HG02571 (cell line): ENCODE data around the gene FNDC5.

Source experiments
- ATAC-seq: cut with Tn5 transposase; IDR thresholded peaks from one replicate; pipeline ENCODE4 v1.9.1; 2021; ENCODE audit warnings: mild to moderate bottlenecking, moderate library complexity; ENCODE audit not compliant: unreplicated experiment

FNDC5 gene

DNA sequence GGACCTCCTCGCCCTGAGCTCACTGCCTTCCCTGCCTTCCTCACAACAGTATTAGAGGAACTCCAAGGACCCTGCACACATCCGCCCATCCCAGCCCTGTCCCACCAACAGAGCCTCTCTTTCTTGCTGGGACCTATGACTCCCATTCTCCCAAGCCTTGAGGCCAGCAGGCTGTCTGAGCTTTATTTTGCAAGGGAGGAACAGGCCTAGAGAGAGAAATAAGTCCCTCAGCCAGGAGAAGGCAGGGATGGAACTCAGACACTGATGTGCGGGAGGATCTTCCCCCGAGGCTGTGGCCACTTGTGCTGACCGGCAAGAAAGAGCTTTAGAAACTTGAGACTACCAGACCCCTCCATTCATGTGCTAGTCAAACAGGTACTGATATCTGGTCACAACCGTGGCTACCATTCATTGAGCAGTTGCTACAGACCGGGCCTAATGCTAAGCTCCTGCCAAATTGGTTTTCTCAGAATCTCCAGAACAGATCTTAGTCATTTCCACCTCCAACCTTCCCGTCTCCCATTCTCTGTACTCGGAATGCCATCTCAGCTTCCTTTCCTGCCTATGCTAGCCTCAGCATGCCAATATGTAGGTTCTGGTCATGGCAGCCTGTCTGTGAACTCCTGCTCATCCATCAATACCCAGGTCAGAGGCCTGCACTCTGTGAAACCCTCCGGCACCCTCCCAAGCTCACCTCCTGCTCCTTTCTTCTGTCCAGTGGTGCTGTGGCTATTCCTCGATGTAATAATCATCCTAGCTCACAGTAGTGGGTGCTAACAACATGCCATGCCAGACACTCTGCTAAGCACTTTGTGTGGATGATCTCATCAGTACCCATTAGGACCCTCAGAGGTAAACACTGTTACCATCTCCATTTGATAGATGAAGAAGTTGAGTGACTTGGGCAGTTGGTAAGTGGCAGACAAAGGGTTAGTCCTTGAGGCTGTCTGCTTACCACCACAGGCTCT lies 26.7 kb upstream of the FNDC5 start:
- no peak for ATAC-seq

DNA sequence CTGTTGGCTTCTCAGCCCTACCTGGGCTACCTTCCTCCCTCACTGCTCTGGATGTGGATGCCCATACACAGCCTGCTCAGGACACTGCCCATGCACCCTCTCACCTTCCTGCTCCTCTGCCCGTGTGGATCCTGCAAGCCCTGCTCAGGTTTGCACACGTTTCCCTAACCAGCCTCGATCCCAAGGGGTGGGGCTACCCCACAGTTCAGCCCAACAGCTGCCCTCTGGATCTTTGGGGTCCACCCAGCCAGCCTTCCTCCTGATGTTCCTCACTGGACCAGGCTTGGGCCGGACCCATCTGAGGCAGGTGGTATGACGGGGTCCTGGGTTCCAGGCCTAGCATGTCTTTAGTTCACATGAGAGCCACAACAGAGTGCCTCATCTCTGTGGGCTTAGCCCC lies 25.7 kb upstream of the FNDC5 start:
- no peak for ATAC-seq

DNA sequence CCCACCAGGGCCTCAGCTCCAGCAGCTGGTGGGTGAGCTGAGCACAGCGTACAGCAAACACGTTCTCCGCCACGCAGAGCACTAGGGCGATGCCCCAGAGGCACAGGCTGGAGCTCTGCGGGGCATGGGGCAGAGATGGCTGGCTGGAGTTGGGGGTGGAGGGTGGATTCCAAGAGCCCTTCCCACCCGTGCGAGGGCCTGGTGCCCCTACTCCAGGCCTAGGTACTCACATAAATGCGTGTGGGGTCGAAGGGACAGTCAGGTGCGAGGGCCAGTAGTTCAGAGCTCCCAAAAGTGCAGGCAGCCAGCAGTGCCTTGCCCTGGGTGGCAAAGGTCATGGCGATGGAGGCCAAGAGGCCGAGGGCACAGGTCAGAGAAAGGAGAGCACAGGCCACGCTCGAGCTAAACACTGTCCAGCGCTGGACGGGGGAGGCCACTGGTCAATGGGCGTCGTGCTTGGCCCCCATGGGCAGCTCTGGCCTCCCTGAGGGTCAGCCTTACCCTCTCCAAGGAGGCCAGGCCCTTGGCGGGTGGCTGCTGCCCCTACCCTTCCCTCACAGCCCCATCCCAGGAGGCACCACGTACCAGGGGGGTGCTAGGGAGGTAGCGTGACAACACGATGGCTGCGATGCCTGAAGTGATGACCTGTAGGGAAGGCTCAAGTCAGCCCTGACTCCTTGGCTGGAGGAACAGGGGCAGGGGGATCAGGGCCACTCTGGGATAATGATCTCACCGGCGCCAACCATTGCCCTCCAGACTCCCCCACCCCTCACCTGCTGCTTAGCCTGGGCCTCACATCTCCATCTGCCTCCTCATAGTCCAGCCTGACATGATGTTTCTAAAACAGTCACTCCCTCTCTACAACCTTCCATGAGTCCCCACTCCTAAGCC lies 24.9 kb upstream of the FNDC5 start:
- no peak for ATAC-seq

DNA sequence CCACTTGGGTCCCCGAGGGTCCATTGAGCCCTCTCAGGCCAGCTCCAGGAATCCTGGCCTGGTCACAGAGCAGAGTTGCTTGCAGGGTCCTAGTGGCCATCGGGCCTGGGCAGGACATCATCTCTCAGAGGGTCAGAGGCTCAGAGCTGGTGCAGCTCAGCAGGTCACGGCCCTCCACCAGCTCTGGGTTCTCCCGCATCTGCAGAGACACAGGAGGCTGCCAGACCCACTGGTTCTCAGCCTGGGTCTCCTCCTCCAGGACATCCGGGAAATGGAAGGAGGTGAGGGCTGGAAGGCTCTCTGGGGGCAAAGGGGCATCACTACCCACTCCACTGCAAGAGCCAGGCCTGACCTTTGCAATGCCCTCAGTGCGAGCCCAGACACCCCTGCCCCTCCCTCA lies 24.0 kb upstream of the FNDC5 start:
- ATAC-seq = no peak

DNA sequence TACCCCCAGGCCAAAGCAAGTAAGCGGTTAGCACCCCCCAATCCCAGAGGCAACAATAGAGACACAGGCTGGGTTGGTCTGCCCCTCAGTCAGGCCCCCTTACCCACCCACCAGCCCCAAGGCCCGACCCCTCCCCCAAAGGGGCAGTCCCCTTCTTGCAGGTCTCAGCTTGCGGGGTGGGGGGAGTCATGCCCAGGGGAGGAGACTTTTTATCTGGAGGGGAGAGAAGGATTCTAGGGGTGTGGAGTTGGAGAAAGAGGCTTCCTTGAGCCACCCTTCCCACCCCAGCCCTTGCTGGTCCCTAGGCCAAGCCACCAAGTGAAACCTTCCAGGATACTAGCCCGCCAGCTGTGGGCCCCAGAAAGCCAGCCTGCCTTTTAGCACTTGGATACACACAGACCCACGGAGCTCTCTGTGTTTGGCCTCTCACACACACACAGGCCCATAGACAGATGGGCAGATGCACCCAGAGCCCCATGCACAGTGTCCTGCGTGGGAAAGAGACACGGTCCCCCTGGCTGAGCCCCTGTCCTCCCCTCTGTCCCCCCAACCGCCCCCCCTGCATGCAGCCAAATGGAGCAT lies 23.4 kb upstream of the FNDC5 start:
- no peak for ATAC-seq

DNA sequence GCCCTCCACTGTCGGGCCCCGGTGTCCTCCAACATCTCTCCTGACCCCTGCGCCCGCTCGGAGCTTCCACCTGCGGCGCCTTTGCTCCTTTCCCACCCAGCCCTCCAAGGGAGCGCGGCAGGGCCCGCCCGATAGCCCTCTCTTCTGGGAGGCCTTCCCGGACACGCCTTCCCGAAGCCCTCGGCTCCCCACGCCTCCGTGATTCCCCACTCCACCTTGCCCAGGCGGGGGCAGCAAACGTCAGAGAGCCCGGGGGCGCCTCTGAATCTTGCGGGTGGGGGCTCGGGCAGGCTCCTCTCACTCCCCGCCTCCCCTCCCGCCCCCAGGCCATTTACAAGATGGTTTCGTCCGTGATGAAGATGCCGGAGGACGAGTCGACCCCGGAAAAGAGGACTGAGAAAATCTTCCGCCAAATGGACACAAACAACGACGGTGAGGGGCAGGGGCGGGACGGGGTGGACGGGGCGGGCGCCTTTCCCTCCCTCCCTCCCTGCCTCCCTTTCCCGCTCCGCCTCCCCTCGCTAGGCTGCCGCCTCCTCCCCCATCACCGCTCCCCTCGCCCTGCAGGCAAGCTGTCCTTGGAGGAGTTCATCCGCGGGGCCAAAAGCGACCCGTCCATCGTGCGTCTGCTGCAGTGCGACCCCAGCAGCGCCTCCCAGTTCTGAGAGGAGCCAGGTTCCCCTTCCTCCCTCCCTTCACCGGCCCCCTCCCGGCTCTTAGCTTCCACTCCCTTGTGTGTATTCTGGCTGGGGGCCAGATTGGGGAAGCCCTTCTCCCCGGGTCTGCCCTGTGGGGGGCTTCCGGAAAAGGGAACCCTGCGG lies 22.7 kb upstream of the FNDC5 start:
- no peak for ATAC-seq

DNA sequence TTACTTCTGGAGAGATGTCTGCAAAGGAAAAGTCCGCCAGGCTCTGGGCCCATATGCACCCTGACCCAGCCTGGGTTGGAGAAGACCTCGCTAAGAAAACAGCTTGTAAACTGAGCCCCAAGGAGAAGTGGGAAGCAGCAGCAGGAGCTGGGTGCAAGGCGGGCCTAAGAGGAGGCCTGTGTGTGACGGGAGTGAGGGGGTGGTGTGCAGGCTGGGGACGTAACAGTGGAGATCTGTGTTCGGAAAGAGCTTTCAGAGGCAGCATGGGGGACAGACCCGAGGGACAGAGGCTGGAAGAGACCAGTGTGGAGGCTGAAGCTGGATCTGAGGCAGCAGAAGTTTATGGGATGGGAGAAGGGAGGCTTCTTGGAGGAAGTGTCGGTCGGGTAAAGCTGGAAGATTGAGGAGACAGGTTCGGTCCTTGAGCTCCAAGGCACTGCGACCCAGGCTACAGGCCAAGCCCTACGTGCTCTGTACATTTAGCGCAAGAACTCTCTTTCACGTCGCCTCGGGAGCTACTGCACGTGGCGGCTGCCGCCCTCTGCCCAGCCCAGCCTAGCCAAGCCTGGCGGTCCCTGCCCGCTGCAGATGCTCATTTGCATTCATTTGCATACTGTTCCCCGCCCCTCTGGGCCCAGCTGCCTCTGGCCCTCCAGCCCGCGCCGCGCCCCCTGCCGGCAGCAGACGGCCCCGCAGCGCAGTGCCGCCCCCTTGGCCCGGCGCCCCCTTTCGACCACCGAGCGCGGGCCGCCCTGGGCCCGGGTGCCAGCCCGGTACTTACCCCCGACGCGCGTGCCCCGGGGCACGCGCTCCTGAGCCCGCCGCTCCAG lies 21.9 kb upstream of the FNDC5 start:
- no peak for ATAC-seq

DNA sequence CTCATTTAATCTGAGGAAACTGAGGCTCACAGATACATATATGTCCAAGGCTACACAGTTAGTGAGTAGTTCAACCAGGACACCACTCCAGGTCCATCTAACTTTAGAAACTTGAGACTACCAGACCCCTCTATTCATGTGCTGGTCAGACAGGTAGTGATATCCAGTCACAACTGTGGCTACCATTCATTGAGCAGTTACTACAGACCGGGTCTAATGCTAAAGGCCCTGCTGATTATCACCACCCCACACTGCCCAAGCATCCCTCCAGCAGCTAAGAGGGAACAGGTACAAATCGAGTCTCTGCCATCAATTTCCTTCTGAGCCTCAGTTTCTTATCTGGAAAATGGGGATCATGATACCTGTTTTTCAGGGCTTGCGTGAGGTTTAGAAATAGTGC lies 20.9 kb upstream of the FNDC5 start:
- no peak for ATAC-seq

DNA sequence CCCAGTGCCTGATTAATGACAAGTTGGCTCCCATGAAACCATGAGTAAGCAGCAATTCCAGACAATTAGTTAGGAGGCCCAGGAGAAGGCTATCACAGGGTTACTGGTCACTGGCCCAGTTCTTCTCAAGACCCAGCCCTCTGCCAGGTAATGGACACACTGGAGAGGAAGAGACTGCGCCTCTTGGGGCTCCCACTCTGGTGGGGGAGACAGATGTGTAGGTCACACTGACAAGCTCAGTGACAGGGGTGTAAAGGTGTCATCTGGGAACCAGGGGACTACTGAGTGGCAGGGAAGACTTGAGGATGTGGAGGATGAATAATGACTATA lies 20.5 kb upstream of the FNDC5 start:
- no peak for ATAC-seq

DNA sequence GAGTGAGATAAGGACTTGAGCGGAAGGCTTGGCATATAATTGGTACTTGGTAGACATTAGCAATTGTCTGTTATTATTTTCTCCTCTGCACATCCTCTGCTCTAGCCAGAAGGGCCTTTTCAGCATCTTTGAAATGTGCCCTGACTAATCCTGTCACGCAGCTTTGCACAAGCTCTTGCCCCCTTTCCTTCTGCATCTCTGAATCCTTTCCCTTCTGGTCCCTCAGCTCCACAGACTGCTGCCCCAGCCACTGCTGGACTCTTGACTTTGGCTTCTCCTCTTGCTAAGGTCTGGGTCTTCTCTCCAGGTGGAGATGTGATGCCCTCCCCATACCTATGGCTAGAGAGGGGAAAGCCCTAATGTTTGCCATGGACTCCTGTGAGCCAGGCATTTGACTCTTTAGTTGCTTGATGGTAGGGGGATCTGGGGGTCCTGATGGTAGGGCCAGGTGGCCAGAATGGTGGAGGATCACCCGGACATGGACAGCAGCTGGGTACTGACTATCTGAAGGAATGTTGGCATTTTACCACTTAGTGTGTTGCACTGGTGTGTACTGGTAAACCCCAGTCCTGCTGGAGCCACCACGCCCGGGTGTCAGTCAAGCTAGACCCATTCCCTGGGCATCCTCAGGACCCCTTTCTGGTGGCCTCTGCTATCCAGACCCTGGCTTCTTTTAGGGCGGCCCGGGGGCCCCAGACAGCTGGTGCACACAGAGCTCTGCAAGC lies 20.0 kb upstream of the FNDC5 start:
- no peak for ATAC-seq

DNA sequence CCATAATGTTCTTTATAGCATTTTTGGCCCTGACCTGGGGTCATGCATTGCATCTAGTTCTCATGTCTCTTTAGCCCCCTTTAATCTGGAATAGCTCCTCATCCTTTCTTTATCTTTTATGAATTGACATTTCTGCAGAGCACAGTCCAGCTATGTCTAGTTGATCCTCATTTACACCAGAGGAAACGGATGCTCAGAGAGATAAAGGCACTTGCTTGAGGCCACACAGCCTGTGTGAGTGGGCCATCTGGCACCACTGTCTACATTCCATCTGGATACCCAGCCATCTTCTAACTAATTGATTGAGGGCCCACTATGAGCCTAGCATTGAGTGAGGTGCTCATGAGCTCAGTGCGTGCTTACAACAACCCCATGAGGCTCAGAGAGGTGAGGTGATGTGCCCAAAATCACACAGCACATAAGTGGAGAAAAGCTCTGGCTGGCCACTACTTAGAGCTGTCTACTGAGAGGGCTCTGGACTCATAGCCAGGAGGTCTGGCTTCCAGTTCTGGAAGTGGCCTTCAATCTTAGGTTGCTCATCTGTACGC lies 19.1 kb upstream of the FNDC5 start:
- no peak for ATAC-seq

DNA sequence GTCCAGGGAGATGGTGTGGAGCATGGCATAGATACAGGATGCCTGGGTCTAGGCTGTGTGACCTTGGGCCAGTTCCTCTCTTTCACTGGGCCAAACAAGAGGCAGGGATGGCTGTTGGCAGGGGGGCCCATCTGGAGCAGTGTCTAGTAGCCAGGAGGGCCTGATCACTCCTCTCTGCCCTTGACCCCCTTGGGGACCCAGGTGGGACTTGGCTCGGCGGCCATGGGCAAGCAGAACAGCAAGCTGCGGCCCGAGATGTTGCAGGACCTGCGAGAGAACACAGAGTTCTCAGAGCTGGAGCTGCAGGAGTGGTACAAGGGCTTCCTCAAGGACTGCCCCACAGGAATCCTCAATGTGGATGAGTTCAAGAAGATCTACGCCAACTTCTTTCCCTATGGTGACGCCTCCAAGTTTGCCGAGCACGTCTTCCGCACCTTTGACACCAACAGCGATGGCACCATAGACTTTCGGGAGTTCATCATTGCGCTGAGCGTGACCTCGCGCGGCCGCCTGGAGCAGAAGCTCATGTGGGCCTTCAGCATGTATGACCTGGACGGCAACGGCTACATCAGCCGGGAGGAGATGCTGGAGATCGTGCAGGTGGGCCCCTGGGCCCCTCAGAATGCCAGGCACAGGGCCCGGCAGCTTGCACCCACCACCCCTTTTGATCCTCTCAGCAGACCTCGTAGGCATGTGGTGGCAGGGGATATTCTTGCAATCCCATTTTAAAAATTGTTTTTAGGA lies 18.1 kb upstream of the FNDC5 start:
- ATAC-seq = no peak

DNA sequence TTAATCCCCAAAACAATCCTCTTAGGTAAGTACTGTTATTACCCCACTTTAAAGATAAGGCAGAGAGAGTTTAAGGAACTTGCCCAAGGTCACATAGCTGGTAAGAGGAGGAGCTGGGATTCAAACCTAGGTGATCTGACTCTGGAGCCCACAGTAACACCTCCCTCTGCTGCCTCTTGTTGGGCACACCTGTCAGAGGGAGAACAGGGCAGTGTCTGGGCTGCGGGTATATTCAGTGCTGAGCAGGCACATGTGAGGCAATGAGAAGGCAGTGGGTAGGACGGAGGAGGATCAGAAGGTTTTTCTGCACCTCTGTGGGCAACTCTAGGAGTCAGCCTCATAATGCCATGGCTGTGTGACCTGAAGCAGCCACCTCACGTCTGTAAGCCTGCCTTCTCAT lies 17.4 kb upstream of the FNDC5 start:
- no peak for ATAC-seq

DNA sequence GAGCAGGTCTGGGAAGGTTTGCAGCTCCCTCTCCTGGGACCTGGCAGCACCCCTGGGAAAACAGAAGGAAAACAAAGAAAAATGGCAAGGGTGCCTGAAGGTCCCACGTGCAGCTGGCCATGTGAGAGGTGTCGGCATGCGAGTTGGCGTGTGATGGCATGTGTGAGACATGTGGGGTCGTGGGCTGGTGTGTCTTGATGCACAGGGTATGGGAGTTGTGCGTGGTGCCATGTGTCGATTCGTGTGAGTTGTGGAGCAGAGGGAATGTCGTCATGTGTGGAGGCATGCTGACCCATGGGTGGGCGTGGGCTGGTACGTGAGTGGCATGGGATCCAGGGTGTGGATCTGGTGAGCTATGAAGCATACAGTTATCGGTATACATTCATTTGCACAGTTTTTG lies 16.9 kb upstream of the FNDC5 start:
- no peak for ATAC-seq

DNA sequence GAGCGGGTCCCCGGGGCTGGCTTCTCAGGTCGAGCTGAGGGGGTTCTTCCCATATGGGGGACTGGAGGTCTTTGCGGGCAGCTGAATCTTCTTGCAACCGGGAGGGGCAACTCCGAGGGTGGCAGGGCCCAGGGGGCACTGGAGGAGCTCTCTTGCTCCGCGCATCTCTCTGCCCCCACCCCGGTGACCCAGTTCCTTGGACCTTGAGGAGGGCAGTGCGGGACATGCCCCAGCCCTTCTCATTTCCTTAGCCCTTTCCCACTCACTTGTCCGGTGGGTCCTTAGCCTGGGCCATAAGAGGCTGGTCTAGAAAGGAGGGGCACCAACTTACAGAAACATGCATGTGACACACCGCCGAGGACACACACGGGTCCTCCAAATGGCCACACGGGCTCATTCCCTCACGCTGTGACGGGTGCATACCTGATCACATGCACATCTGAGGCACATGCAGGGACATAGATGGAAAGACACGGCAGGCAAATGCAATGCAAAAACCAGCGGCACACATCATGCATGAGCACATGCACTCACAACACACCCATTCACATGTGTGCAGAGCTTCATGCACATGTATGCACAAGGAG lies 16.2 kb upstream of the FNDC5 start:
- ATAC-seq = no peak

DNA sequence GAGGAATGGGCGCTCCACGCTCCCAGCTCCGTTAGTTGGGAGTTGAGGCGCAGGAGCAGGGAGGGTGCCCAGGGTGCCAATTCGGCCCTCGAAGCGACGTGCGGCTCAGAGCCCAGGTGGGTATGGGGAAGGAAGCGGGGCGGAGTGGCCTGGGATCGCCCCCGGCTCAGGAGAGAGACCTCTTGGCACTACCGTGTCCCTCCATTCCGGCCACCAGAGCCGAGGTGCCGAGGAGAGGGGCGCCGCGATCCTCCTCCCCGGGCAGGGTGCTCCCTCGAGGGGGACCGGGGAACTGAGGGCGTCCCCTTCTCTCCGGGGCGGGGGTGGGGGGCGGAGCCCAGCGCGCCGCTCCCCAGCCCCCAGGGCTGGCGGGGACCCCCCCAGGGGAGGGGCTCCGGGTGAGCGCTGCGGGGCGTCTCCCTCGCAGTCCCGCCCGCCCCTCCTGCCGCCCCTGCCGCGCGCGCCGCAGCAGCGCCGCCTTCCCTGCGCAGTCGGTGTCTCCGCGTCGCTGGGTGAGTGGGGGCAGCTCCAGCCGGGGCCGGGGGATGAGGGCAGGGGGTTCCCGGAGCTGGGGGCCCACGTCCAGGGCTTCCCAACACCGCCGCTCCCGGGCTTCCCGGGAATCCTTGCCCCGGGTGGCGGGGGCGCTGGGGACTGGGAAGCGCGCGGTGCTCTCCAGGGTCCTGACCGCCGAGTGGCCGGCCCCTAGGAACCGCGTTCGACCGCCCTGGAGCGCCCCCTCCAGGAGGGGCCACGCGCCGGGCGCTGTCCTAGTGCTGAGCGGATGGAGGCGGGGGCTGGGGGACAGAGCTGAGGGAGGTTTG lies 15.5 kb upstream of the FNDC5 start, which contains the start of gene HPCA:
Gene HPCA, plus strand, starts transcription at position 488 of the 824 bp plus-strand sequence. CDS start 2,408 bp downstream, outside the sequence.
- ATAC-seq = no peak

DNA sequence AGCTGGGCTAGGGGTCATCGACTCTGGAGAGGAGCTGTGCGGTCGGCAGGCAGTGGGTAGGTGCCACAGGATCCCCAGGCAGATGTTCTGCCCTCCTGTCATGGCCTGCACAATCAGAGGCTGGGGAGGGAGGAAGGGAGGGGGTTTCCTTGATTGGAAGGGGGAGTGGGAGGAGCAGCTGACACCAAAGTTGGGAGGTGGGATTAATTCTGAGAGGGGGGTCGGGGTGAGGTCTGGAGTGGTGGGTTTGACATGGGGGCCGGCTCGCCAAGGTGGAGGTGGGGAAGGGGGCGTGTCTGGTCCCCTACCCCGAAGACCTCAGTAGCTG lies 14.9 kb upstream of the FNDC5 start:
- ATAC-seq = no peak
